K562 (cell line): ENCODE results near the gene YAP1. TPM values are rescaled to one million over a fixed set of nuclear protein-coding genes. Genes with fewer than 3 reads are reported as not detected.

Source experiments
- CXXC5 ChIP-seq: fragments of 250-450 bp; sonication (Bioruptor Pico); IDR thresholded peaks from 2 replicates; pipeline ENCODE4 v1.8.0; 2022; ENCODE audit warnings: inconsistent platforms, mild to moderate bottlenecking, moderate library complexity
- FOSL1 ChIP-seq: fragments of 200-800 bp; sonication (Bioruptor generic); conservative IDR thresholded peaks from 2 replicates; pipeline ENCODE4 v1.6.1; 2016; ENCODE audit warnings: missing genetic modification characterization, missing compliant biosample characterization
- HNRNPUL1 ChIP-seq: fragments of 200-400 bp; formaldehyde crosslinking; IDR thresholded peaks from 2 replicates; pipeline ENCODE4 v1.6.1; 2017; ENCODE audit warnings: low read length
- HOXB6 ChIP-seq: fragments of 250-450 bp; sonication (Bioruptor Pico); IDR thresholded peaks from 2 replicates; pipeline ENCODE4 v1.5.1; 2022; ENCODE audit warnings: mild to moderate bottlenecking, borderline replicate concordance
- JUND ChIP-seq, 2 experiments: IDR thresholded peaks; 2 replicates in 1 of 2; 3 replicates in 1 of 2; pipeline ENCODE4 v1.6.1; 2011; ENCODE audit warnings: borderline replicate concordance in 2 of 2, low read depth in 2 of 2, low read length in 2 of 2, improper control_type of control experiment in 1 of 2, missing biosample characterization in 1 of 2, missing genetic modification characterization in 1 of 2, missing genetic modification reagents in 1 of 2
- KDM2B ChIP-seq: fragments of 250-450 bp; sonication (Bioruptor Pico); IDR thresholded peaks from 2 replicates; pipeline ENCODE4 v1.8.0; 2021; ENCODE audit warnings: mild to moderate bottlenecking, moderate library complexity
- MAFF ChIP-seq: IDR thresholded peaks from 2 replicates; pipeline ENCODE4 v1.6.1; 2012; ENCODE audit warnings: low read length, improper control_type of control experiment
- OTX1 ChIP-seq: fragments of 450-650 bp; formaldehyde crosslinking; IDR thresholded peaks from 2 replicates; pipeline ENCODE4 v1.4.0; 2022; ENCODE audit warnings: mild to moderate bottlenecking
- PML ChIP-seq: IDR thresholded peaks from 2 replicates; pipeline ENCODE4 v1.6.1; 2012; ENCODE audit warnings: low read length, inconsistent platforms
- SIX5 ChIP-seq, 2 experiments: IDR thresholded peaks; 2 replicates each; pipeline ENCODE4 v1.6.1; 2011; ENCODE audit warnings: low read length in 2 of 2, borderline replicate concordance in 1 of 2, low read depth in 1 of 2, mild to moderate bottlenecking in 1 of 2, moderate library complexity in 1 of 2; ENCODE audit not compliant: insufficient read depth in 1 of 2
- SREBF2 ChIP-seq: sonication (generic); formaldehyde crosslinking; IDR thresholded peaks from 2 replicates; pipeline ENCODE4 v1.4.0; 2020; ENCODE audit warnings: mild to moderate bottlenecking, missing genetic modification reagents
- ZKSCAN3 ChIP-seq: fragments of 250-450 bp; sonication (Bioruptor Pico); IDR thresholded peaks from 2 replicates; pipeline ENCODE4 v1.4.0; 2020
- ZNF121 ChIP-seq: sonication (generic); formaldehyde crosslinking; conservative IDR thresholded peaks from 2 replicates; pipeline ENCODE4 v1.8.0; 2022; ENCODE audit warnings: missing genetic modification reagents
- ZNF124 ChIP-seq: sonication (generic); formaldehyde crosslinking; IDR thresholded peaks from 2 replicates; pipeline ENCODE4 v1.8.1; 2022; ENCODE audit warnings: missing genetic modification reagents
- ZNF239 ChIP-seq: fragments of 250-450 bp; sonication (Bioruptor Pico); IDR thresholded peaks from 2 replicates; pipeline ENCODE4 v1.4.0; 2020; ENCODE audit warnings: mild to moderate bottlenecking
- ZNF551 ChIP-seq: fragments of 250-450 bp; sonication (Bioruptor Pico); IDR thresholded peaks from 2 replicates; pipeline ENCODE4 v1.5.0; 2021; ENCODE audit warnings: mild to moderate bottlenecking, moderate library complexity
- ZNF75A ChIP-seq: fragments of 450-650 bp; formaldehyde crosslinking; IDR thresholded peaks from 2 replicates; pipeline ENCODE4 v1.4.0; 2020; ENCODE audit warnings: mild to moderate bottlenecking
- ZNF77 ChIP-seq: fragments of 250-450 bp; sonication (Bioruptor Pico); IDR thresholded peaks from 2 replicates; pipeline ENCODE4 v1.5.0; 2020
- polyA plus RNA-seq, 8 experiments: library from polyadenylated mRNA; depleted of rRNA in 4 of 8; stranded (reverse) in 5 of 8; unstranded in 3 of 8; fragments of >200 nt; fragmentation: Nextera tagmentation in 2 of 8; fragmentation: Illumina TruSeq in 1 of 8; extraction: Ambion mirVana in 2 of 8; extraction: Trizol in 1 of 8; gene quantifications; 2 replicates each; pipeline versions ENCODE4 v1.2.1 to v1.2.3, GENCODE V29; 2011 to 2014; ENCODE audit warnings: inconsistent platforms in 1 of 8, missing spikeins in 1 of 8
- total RNA-seq, 7 experiments: library from RNA; depleted of rRNA in 6 of 7; stranded (reverse); fragments of >200 nt in 6 of 7; fragmentation: Illumina TruSeq in 2 of 7; extraction: Trizol in 2 of 7; gene quantifications; 2 replicates each; pipeline versions ENCODE4 v1.2.1 to v1.2.3, GENCODE V29; 2011 to 2021; ENCODE audit warnings: low replicate concordance in 1 of 7
- TF ChIP-seq, protein P1 (sequence below): fragments of 450-650 bp; IDR thresholded peaks from 2 replicates; pipeline ENCODE4 v1.7.0; 2016; ENCODE audit warnings: borderline replicate concordance
- TF ChIP-seq, protein P2 (sequence below): sonication (generic); formaldehyde crosslinking; IDR thresholded peaks from 2 replicates; pipeline ENCODE4 v1.8.1; 2022; ENCODE audit warnings: missing genetic modification reagents
- TF ChIP-seq, protein P3 (sequence below): fragments of 450-650 bp; formaldehyde crosslinking; IDR thresholded peaks from 2 replicates; pipeline ENCODE4 v1.4.0; 2020; ENCODE audit warnings: mild to moderate bottlenecking, moderate library complexity
- TF ChIP-seq, protein P4 (sequence below), 2 experiments: fragments of 450-650 bp in 1 of 2; sonication (generic) in 1 of 2; formaldehyde crosslinking in 1 of 2; IDR thresholded peaks in 1 of 2; conservative IDR thresholded peaks in 1 of 2; 2 replicates each; pipeline versions ENCODE4 v1.6.1 to v1.8.1; 2016 to 2023; ENCODE audit warnings: mild to moderate bottlenecking in 2 of 2, moderate library complexity in 2 of 2, inconsistent platforms in 1 of 2, missing genetic modification reagents in 1 of 2

The YAP1 gene
- total and polyA plus RNA-seq, 9 of the 15 experiments (the other 6 are each of a cell fraction or from before 2014, with no cell fraction given): 0.18 TPM; not detected in 8

DNA sequence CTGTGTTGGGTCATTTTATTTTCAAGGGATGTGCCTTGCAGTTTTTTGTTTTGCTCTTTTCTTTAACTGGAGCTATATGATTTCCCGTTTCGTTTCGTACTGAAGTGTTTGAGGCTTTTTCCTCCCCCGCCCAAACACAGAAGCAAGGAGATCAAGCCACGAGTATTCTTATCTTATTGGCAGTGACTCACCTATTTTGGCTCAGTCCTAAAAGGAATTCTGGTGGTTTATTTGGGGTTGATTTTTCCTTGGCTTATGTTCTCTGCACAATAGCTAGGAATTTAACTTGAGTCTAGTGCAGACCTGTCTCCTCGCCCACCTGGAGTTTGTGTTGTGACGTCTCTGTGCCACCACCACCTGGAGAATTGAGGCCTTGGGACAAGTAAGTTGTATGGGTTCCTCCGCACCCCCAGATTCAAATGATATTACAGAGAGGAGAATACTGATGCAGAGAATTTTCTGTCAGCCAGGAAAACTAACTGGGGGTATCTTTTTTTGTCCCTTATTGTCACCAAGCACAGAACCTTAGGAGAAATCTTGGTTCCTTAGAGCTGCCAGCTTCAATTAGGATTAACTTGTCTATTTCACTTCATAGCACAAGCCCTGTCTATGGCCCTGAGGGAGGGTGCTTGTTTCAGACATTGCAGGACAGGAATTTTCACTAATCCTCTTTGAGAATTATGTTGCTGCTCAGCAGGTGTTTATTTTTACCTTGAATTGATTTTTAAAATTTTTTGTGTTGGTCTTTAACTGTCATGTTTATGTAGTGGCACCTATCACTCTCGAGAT lies 116.6 kb downstream of the YAP1 start (continued):
- TF ChIP-seq, protein P1, sequence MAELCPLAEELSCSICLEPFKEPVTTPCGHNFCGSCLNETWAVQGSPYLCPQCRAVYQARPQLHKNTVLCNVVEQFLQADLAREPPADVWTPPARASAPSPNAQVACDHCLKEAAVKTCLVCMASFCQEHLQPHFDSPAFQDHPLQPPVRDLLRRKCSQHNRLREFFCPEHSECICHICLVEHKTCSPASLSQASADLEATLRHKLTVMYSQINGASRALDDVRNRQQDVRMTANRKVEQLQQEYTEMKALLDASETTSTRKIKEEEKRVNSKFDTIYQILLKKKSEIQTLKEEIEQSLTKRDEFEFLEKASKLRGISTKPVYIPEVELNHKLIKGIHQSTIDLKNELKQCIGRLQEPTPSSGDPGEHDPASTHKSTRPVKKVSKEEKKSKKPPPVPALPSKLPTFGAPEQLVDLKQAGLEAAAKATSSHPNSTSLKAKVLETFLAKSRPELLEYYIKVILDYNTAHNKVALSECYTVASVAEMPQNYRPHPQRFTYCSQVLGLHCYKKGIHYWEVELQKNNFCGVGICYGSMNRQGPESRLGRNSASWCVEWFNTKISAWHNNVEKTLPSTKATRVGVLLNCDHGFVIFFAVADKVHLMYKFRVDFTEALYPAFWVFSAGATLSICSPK: no peak
- peak; percentile 23; the same call in 1 of the 2 replicates for TF ChIP-seq MAFF
- TF ChIP-seq ZNF121 (CRISPR knock-in tag): no peak
- peak; percentile 74 for TF ChIP-seq JUND (IDR thresholded peaks at IDR 0.05; ENCODE audit: borderline replicate concordance, low read depth, low read length)
- peak; percentile 68 for TF ChIP-seq JUND (tag; IDR thresholded peaks at IDR 0.05; ENCODE audit: borderline replicate concordance, low read depth, low read length)
- TF ChIP-seq SREBF2: no peak
- no peak for TF ChIP-seq PML
- TF ChIP-seq, protein P2, sequence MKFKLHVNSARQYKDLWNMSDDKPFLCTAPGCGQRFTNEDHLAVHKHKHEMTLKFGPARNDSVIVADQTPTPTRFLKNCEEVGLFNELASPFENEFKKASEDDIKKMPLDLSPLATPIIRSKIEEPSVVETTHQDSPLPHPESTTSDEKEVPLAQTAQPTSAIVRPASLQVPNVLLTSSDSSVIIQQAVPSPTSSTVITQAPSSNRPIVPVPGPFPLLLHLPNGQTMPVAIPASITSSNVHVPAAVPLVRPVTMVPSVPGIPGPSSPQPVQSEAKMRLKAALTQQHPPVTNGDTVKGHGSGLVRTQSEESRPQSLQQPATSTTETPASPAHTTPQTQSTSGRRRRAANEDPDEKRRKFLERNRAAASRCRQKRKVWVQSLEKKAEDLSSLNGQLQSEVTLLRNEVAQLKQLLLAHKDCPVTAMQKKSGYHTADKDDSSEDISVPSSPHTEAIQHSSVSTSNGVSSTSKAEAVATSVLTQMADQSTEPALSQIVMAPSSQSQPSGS (CRISPR knock-in tag): no peak
- TF ChIP-seq ZNF124 (CRISPR knock-in tag): no peak
- no peak for TF ChIP-seq ZNF239
- TF ChIP-seq SIX5 (IDR thresholded peaks at IDR 0.05; ENCODE audit: borderline replicate concordance in 1 of 2, insufficient read depth in 1 of 2, low read depth in 1 of 2, low read length in 2 of 2): no peak
- TF ChIP-seq, protein P3, sequence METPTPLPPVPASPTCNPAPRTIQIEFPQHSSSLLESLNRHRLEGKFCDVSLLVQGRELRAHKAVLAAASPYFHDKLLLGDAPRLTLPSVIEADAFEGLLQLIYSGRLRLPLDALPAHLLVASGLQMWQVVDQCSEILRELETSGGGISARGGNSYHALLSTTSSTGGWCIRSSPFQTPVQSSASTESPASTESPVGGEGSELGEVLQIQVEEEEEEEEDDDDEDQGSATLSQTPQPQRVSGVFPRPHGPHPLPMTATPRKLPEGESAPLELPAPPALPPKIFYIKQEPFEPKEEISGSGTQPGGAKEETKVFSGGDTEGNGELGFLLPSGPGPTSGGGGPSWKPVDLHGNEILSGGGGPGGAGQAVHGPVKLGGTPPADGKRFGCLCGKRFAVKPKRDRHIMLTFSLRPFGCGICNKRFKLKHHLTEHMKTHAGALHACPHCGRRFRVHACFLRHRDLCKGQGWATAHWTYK (CRISPR knock-in tag): no peak
- no peak for TF ChIP-seq CXXC5 (CRISPR knock-in tag)
- TF ChIP-seq HOXB6 (CRISPR knock-in tag): no peak
- peak; percentile 82 for TF ChIP-seq FOSL1
- no peak for TF ChIP-seq OTX1
- TF ChIP-seq, protein P4, sequence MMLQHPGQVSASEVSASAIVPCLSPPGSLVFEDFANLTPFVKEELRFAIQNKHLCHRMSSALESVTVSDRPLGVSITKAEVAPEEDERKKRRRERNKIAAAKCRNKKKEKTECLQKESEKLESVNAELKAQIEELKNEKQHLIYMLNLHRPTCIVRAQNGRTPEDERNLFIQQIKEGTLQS (IDR thresholded peaks at IDR 0.05): peak; percentile 35; the same call in 1 of the 2 replicates
- TF ChIP-seq, protein P4 (CRISPR knock-in tag; conservative IDR thresholded peaks at IDR 0.05): no peak
- TF ChIP-seq HNRNPUL1: no peak
- no peak for TF ChIP-seq ZNF77 (CRISPR knock-in tag)
- TF ChIP-seq ZNF551 (CRISPR knock-in tag): no peak
- TF ChIP-seq ZNF75A (CRISPR knock-in tag): no peak
- TF ChIP-seq ZKSCAN3 (CRISPR knock-in tag): no peak
- TF ChIP-seq KDM2B (CRISPR knock-in tag): no peak
